Measurements from ENCODE around the gene ROCK2.

ROCK2 gene

DNA sequence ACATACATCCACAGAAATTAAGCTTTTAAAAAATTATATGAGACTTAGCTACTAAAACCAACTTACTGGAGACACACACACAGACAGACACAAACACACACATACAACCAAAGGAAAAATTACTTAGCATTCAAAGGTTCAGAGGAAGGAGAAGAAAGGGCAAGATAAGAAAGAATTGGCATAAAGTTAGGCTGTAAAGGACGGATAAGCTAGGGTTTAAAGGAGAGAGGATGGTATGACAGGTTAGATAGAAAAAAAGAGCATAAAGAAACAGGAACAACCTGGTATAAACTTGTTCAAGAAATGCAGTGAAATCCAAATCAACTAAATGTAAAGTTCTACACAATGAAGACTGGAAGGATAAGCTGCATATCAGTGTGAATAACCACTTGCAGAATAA is 115.7 kb downstream of the ROCK2 start:
- TF ChIP-seq, protein P1, sequence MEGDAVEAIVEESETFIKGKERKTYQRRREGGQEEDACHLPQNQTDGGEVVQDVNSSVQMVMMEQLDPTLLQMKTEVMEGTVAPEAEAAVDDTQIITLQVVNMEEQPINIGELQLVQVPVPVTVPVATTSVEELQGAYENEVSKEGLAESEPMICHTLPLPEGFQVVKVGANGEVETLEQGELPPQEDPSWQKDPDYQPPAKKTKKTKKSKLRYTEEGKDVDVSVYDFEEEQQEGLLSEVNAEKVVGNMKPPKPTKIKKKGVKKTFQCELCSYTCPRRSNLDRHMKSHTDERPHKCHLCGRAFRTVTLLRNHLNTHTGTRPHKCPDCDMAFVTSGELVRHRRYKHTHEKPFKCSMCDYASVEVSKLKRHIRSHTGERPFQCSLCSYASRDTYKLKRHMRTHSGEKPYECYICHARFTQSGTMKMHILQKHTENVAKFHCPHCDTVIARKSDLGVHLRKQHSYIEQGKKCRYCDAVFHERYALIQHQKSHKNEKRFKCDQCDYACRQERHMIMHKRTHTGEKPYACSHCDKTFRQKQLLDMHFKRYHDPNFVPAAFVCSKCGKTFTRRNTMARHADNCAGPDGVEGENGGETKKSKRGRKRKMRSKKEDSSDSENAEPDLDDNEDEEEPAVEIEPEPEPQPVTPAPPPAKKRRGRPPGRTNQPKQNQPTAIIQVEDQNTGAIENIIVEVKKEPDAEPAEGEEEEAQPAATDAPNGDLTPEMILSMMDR (IDR thresholded peaks at IDR 0.05; ENCODE audit: borderline replicate concordance, insufficient read depth, low read depth, low read length) = no peak

DNA sequence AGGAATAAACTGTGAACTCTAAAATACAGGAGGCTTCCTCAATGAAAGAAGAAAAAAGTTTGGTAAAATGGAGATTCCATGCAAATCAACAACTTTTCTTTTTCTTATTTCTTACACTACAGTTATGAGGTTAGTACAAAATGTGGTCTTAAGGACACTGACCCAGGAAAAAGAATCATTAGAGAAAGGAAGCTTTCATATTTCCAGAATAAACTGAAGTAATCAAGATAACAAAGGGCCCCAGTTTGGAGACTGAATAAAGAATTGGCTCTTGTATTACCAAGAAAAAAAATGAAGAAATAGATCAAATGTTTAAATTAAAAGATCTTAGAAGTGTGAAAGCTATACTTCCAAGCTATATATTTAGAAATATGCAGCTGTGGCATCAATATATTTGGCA is 116.8 kb downstream of the ROCK2 start:
- no peak overlapping the region for H3K4me3 ChIP-seq (ENCODE audit: low read depth, low read length)
- TF ChIP-seq, protein P1 (IDR thresholded peaks at IDR 0.05; ENCODE audit: borderline replicate concordance, insufficient read depth, low read depth, low read length) = no peak

More for the DNA sequence above, 115.7 kb downstream of the ROCK2 start:
- H3K4me3 ChIP-seq (ENCODE audit: low read depth, low read length) = no peak overlapping the region

DNA sequence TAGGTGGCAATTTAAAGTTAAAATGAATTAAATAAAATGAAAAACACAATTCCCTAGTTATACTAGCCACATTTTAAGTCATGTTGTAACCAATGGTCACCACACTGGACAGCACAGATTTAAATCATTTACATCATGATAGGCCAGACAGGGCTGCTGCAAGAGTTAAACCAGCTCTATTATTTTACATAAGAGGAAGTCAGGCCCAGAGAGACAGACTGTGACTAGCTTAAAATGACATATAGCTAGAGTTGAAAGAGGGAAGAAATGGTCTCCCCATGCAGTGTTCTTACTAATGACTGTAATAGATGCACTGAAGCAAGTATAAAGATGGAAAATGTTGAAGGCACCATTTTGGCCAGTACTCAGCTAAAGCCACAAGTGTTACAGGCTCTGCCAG is 119.5 kb downstream of the ROCK2 start:
- no peak overlapping the region for H3K4me3 ChIP-seq (ENCODE audit: low read depth, low read length)

DNA sequence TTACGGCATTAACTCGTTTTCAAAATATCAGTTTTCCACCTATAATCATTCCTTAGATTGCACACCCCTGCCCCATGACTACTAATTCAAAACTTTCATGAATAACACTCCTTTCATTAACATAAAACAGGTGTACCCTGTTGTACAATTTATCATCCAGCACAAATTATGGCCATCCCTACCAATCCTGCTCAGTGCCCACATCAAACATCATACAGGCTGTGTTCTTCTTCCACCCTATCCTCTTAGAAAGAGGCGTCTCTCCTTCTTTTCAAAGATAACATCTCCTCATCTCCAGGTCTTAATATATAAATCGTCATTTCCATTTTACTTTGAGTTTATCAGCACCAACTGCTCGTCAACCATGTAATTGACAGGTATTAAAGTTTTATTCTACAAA is 121.6 kb downstream of the ROCK2 start:
- no peak overlapping the region for H3K4me3 ChIP-seq (ENCODE audit: low read depth, low read length)
- TF ChIP-seq, protein P1 (IDR thresholded peaks at IDR 0.05; ENCODE audit: borderline replicate concordance, insufficient read depth, low read depth, low read length) = no peak

More for the DNA sequence above, 119.5 kb downstream of the ROCK2 start:
- TF ChIP-seq, protein P1 (IDR thresholded peaks at IDR 0.05; ENCODE audit: borderline replicate concordance, insufficient read depth, low read depth, low read length) = no peak

DNA sequence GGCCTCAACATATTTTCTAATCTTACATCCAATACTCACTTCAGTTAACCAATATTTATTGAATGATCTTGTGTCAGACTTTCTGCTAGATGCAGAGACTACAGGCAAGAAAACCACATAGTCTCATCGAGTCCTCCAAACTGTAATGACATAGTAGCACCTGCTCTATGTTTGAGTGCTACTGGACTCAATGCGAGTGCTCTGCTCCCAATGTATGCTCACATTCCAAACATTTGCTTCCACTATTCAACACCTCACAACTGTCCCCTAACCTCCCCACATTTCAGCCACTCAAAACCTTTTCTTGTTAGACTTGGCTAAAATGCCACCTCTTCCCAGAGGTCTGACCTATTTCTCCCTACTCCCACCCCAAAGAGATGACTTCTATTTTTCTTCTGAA is 124.0 kb downstream of the ROCK2 start:
- TF ChIP-seq, protein P1 (IDR thresholded peaks at IDR 0.05; ENCODE audit: borderline replicate concordance, insufficient read depth, low read depth, low read length) = no peak

DNA sequence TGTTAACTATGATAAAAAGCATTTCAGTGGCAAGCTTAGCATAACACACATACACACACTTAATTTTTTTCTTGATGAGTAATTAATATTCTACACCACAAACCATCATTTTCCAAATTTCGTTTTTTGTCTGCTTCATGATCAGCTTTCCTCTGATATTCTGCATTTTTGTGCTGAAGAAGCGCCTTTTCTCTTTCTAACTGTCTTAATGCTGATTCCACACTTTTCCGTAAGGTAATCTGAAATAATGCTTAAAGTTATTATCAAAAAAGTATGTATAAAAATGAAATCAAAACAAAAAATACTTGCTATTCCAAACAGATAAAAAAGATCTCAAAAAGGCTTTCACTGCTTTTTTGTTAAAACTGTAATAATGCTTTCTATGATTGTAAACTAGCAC is 129.0 kb downstream of the ROCK2 start:
- TF ChIP-seq, protein P1 (IDR thresholded peaks at IDR 0.05; ENCODE audit: borderline replicate concordance, insufficient read depth, low read depth, low read length) = no peak
- H3K4me3 ChIP-seq (ENCODE audit: low read depth, low read length) = no peak overlapping the region

More for the DNA sequence above, 124.0 kb downstream of the ROCK2 start:
- H3K4me3 ChIP-seq (ENCODE audit: low read depth, low read length) = no peak overlapping the region

DNA sequence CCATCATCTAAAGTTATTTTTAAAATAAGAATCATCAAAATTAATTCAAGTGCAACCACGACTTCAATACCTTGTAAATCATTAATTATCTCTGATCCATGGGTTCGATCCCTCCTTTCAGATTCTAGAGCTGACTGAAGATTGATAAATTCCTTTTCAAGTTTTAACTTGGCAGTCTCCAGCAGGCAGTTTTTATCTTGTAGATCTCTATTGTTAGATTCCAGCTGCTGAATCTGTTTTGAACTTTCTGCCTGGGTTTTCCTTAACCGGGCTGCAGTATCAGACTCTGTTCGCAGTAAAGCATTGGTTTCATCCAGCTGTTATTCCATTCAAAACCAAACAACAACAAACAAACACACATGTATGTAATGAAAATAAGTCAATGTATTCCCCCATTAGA is 129.7 kb downstream of the ROCK2 start:
- TF ChIP-seq, protein P1 (IDR thresholded peaks at IDR 0.05; ENCODE audit: borderline replicate concordance, insufficient read depth, low read depth, low read length) = no peak
- H3K4me3 ChIP-seq (ENCODE audit: low read depth, low read length) = no peak overlapping the region
